ENCODE data around the gene ARL15.

ARL15 gene

DNA sequence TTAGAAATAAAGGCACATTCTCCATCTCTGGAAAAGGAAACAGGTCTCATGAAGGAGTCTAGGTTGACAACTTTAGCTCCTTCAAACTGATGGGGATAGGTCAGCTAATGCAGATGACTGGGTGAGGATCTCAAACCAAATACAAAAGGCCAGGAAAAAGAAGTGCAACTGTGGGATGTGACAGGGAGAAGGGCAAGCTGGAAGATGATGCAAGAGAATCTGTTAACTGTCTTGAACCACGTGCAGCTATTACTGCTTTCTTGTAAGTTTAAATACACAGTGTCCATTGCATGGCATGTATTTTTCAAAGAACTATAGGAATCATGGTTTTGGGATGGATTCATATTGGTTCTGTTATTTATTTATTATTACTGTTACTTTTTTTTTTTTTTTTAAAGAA is 418.1 kb downstream of the ARL15 start:
- no peak overlapping the region for H3K4me3 ChIP-seq (ENCODE audit: low read length in 2 of 2)
- no peak overlapping the region for H4K91ac ChIP-seq (ENCODE audit: low read depth, low read length, poor library complexity)
- H2BK120ac ChIP-seq (ENCODE audit: low read depth, low read length), result no peak overlapping the region
- H3K27ac ChIP-seq (replicated peaks; ENCODE audit: low read length), result no peak overlapping the region
- H2BK12ac ChIP-seq (ENCODE audit: low read length), result no peak overlapping the region
- no peak overlapping the region for H3K23ac ChIP-seq (ENCODE audit: low read depth, low read length, poor library complexity)
- H3K14ac ChIP-seq (ENCODE audit: low read length), result no peak overlapping the region
- H3K9me3 ChIP-seq (replicated peaks in 1 of 2; ENCODE audit: control insufficient read depth in 2 of 2, insufficient read depth in 1 of 2, low read depth in 1 of 2, low read length in 2 of 2), result no peaks in the 10 kb centered on the region
- H3K4me1 ChIP-seq (ENCODE audit: control insufficient read depth in 2 of 2, insufficient read depth in 1 of 2, low read depth in 1 of 2, low read length in 2 of 2), result no peaks in the 10 kb centered on the region
- no peaks in the 10 kb centered on the region for H3K79me1 ChIP-seq (ENCODE audit: low read depth, low read length)
- no peak overlapping the region for H3K4me2 ChIP-seq (ENCODE audit: insufficient read depth, low read length, poor library complexity, severe bottlenecking)
- no peak overlapping the region for H2AK5ac ChIP-seq (ENCODE audit: low read depth, low read length)
- H3K27me3 ChIP-seq (ENCODE audit: control insufficient read depth in 3 of 3, insufficient read depth in 3 of 3, low read depth in 1 of 3, low read length in 3 of 3), result no peaks in the 10 kb centered on the region
- no peak overlapping the region for H3K18ac ChIP-seq (ENCODE audit: low read length)
- H3K36me3 ChIP-seq (replicated peaks in 1 of 2; ENCODE audit: control insufficient read depth in 2 of 2, insufficient read depth in 2 of 2, low read length in 2 of 2), result no peaks in the 10 kb centered on the region
- no peak overlapping the region for H2BK5ac ChIP-seq (ENCODE audit: low read length)
- no peak overlapping the region for H3K9ac ChIP-seq (ENCODE audit: low read depth, low read length, poor library complexity)
- H2AFZ ChIP-seq (ENCODE audit: low read length), result no peak overlapping the region
- WGBS, 2 donors (ENCODE audit: extremely low coverage in 2 of 2, insufficient read length in 2 of 2, insufficient replicate concordance in 1 of 2), result no CpG with 5 or more reads among the region's 1 CpG
- no peak overlapping the region for H3K4ac ChIP-seq (ENCODE audit: low read length)
- H2BK15ac ChIP-seq (ENCODE audit: low read length), result no peak overlapping the region
- H4K8ac ChIP-seq (ENCODE audit: low read depth, low read length), result no peak overlapping the region
- no peak for DNase-seq (ENCODE audit: low spot score)

GRCh38 chr5:53891159-53891558 is 419.2 kb downstream of the ARL15 start:
- no peak overlapping the region for H4K91ac ChIP-seq (ENCODE audit: low read depth, low read length, poor library complexity)
- H4K8ac ChIP-seq (ENCODE audit: low read depth, low read length), result no peak overlapping the region
- no peaks in the 10 kb centered on the region for H3K36me3 ChIP-seq (replicated peaks in 1 of 2; ENCODE audit: control insufficient read depth in 2 of 2, insufficient read depth in 2 of 2, low read length in 2 of 2)
- H3K27me3 ChIP-seq (ENCODE audit: control insufficient read depth in 3 of 3, insufficient read depth in 3 of 3, low read depth in 1 of 3, low read length in 3 of 3), result no peaks in the 10 kb centered on the region
- H3K27ac ChIP-seq (replicated peaks; ENCODE audit: low read length), result no peak overlapping the region
- no peak overlapping the region for H3K14ac ChIP-seq (ENCODE audit: low read length)
- no peak overlapping the region for H3K18ac ChIP-seq (ENCODE audit: low read length)
- no peak overlapping the region for H2AK5ac ChIP-seq (ENCODE audit: low read depth, low read length)
- WGBS, 2 donors (ENCODE audit: extremely low coverage in 2 of 2, insufficient read length in 2 of 2, insufficient replicate concordance in 1 of 2), result no CpG with 5 or more reads among the region's 4 CpGs
- no peak overlapping the region for H3K9ac ChIP-seq (ENCODE audit: low read depth, low read length, poor library complexity)
- H3K9me3 ChIP-seq (replicated peaks in 1 of 2; ENCODE audit: control insufficient read depth in 2 of 2, insufficient read depth in 1 of 2, low read depth in 1 of 2, low read length in 2 of 2), result no peaks in the 10 kb centered on the region
- no peak overlapping the region for H2BK12ac ChIP-seq (ENCODE audit: low read length)
- no peaks in the 10 kb centered on the region for H3K4me1 ChIP-seq (ENCODE audit: control insufficient read depth in 2 of 2, insufficient read depth in 1 of 2, low read depth in 1 of 2, low read length in 2 of 2)
- no peak overlapping the region for H2AFZ ChIP-seq (ENCODE audit: low read length)
- H3K23ac ChIP-seq (ENCODE audit: low read depth, low read length, poor library complexity), result no peak overlapping the region
- no peak for DNase-seq (ENCODE audit: low spot score)
- no peak overlapping the region for H3K4ac ChIP-seq (ENCODE audit: low read length)
- H3K4me3 ChIP-seq (ENCODE audit: low read length in 2 of 2), result no peak overlapping the region
- H3K4me2 ChIP-seq (ENCODE audit: insufficient read depth, low read length, poor library complexity, severe bottlenecking), result no peak overlapping the region
- no peak overlapping the region for H2BK5ac ChIP-seq (ENCODE audit: low read length)
- no peaks in the 10 kb centered on the region for H3K79me1 ChIP-seq (ENCODE audit: low read depth, low read length)
- no peak overlapping the region for H2BK15ac ChIP-seq (ENCODE audit: low read length)
- H2BK120ac ChIP-seq (ENCODE audit: low read depth, low read length), result no peak overlapping the region

GRCh38 chr5:53890490-53890889 is 419.9 kb downstream of the ARL15 start:
- Histone ChIP-seq H3K79me1 (ENCODE audit: low read depth, low read length) (no peaks in the 10 kb centered on the region), H2AFZ (ENCODE audit: low read length) (no peak overlapping the region), H4K91ac (ENCODE audit: low read depth, low read length, poor library complexity) (no peak overlapping the region), H3K9ac (ENCODE audit: low read depth, low read length, poor library complexity) (no peak overlapping the region), H2BK15ac (ENCODE audit: low read length) (no peak overlapping the region), H2BK120ac (ENCODE audit: low read depth, low read length) (no peak overlapping the region), H4K8ac (ENCODE audit: low read depth, low read length) (no peak overlapping the region), H3K18ac (ENCODE audit: low read length) (no peak overlapping the region), H2BK12ac (ENCODE audit: low read length) (no peak overlapping the region), H3K27me3 (ENCODE audit: control insufficient read depth in 3 of 3, insufficient read depth in 3 of 3, low read depth in 1 of 3, low read length in 3 of 3) (no peaks in the 10 kb centered on the region), H3K23ac (ENCODE audit: low read depth, low read length, poor library complexity) (no peak overlapping the region), H3K4ac (ENCODE audit: low read length) (no peak overlapping the region), H3K36me3 (replicated peaks in 1 of 2; ENCODE audit: control insufficient read depth in 2 of 2, insufficient read depth in 2 of 2, low read length in 2 of 2) (no peaks in the 10 kb centered on the region), H2AK5ac (ENCODE audit: low read depth, low read length) (no peak overlapping the region), H3K4me3 (ENCODE audit: low read length in 2 of 2) (no peak overlapping the region), H3K27ac (replicated peaks; ENCODE audit: low read length) (no peak overlapping the region), H2BK5ac (ENCODE audit: low read length) (no peak overlapping the region), H3K4me2 (ENCODE audit: insufficient read depth, low read length, poor library complexity, severe bottlenecking) (no peak overlapping the region), H3K9me3 (replicated peaks in 1 of 2; ENCODE audit: control insufficient read depth in 2 of 2, insufficient read depth in 1 of 2, low read depth in 1 of 2, low read length in 2 of 2) (no peaks in the 10 kb centered on the region), H3K4me1 (ENCODE audit: control insufficient read depth in 2 of 2, insufficient read depth in 1 of 2, low read depth in 1 of 2, low read length in 2 of 2) (no peaks in the 10 kb centered on the region), H3K14ac (ENCODE audit: low read length) (no peak overlapping the region)
- WGBS, 2 donors (ENCODE audit: extremely low coverage in 2 of 2, insufficient read length in 2 of 2, insufficient replicate concordance in 1 of 2), result no CpG with 5 or more reads among the region's 7 CpGs
- no peak for DNase-seq (ENCODE audit: low spot score)

GRCh38 chr5:53884844-53885243 is 425.5 kb downstream of the ARL15 start:
- Histone ChIP-seq H3K14ac (ENCODE audit: low read length) (no peak overlapping the region), H2AK5ac (ENCODE audit: low read depth, low read length) (no peak overlapping the region), H3K79me1 (ENCODE audit: low read depth, low read length) (no peaks in the 10 kb centered on the region), H2AFZ (ENCODE audit: low read length) (no peak overlapping the region), H3K4me3 (ENCODE audit: low read length in 2 of 2) (no peak overlapping the region), H3K27me3 (ENCODE audit: control insufficient read depth in 3 of 3, insufficient read depth in 3 of 3, low read depth in 1 of 3, low read length in 3 of 3) (no peaks in the 10 kb centered on the region), H2BK120ac (ENCODE audit: low read depth, low read length) (no peak overlapping the region), H3K4me2 (ENCODE audit: insufficient read depth, low read length, poor library complexity, severe bottlenecking) (no peak overlapping the region), H4K91ac (ENCODE audit: low read depth, low read length, poor library complexity) (no peak overlapping the region), H3K18ac (ENCODE audit: low read length) (no peak overlapping the region), H4K8ac (ENCODE audit: low read depth, low read length) (no peak overlapping the region), H2BK12ac (ENCODE audit: low read length) (no peak overlapping the region), H3K4me1 (ENCODE audit: control insufficient read depth in 2 of 2, insufficient read depth in 1 of 2, low read depth in 1 of 2, low read length in 2 of 2) (peaks cover 8 to 13% of the 10 kb centered on the region in 2 donors), H3K36me3 (replicated peaks in 1 of 2; ENCODE audit: control insufficient read depth in 2 of 2, insufficient read depth in 2 of 2, low read length in 2 of 2) (no peaks in the 10 kb centered on the region), H3K23ac (ENCODE audit: low read depth, low read length, poor library complexity) (no peak overlapping the region), H3K9ac (ENCODE audit: low read depth, low read length, poor library complexity) (no peak overlapping the region), H2BK15ac (ENCODE audit: low read length) (no peak overlapping the region), H3K4ac (ENCODE audit: low read length) (no peak overlapping the region), H3K27ac (replicated peaks; ENCODE audit: low read length) (no peak overlapping the region), H3K9me3 (replicated peaks in 1 of 2; ENCODE audit: control insufficient read depth in 2 of 2, insufficient read depth in 1 of 2, low read depth in 1 of 2, low read length in 2 of 2) (no peaks in the 10 kb centered on the region), H2BK5ac (ENCODE audit: low read length) (no peak overlapping the region)
- DNase-seq (ENCODE audit: low spot score), result no peak
- no CpG with 5 or more reads among the region's 2 CpGs for WGBS, 2 donors (ENCODE audit: extremely low coverage in 2 of 2, insufficient read length in 2 of 2, insufficient replicate concordance in 1 of 2)

Measured in neuronal stem cell (in vitro differentiated cells).